ENCODE results near the gene SF3A1.

SF3A1 gene

GRCh38 chr22:30326255-30326705 lies 30.4 kb downstream of the SF3A1 start:
- Histone ChIP-seq H3K36me3 (replicated peaks; ENCODE audit: low read depth, low read length) (no peaks in the 10 kb centered on the region), H3K9ac (ENCODE audit: low read length) (peak overlapping the region; percentile 69), H2AFZ (ENCODE audit: low read depth, low read length) (peak overlapping the region; percentile 56; the same call in 1 of the 2 replicates), H3K4me2 (ENCODE audit: low read length) (peak overlapping the region; percentile 98), H3K4me1 (ENCODE audit: low read length) (peaks cover 12% of the 10 kb centered on the region), H3K27me3 (ENCODE audit: low read depth, low read length) (no peaks in the 10 kb centered on the region), H4K20me1 (ENCODE audit: insufficient read depth, low read length) (peaks cover 3% of the 10 kb centered on the region; the same call in 1 of the 2 replicates), H3K4me3 (ENCODE audit: low read length) (peak overlapping the region; percentile 87), H3K9me3 (ENCODE audit: insufficient read depth, low read length) (no peaks in the 10 kb centered on the region), H3K27ac (ENCODE audit: low read length) (no peak overlapping the region), H3K79me2 (ENCODE audit: low read length) (no peaks in the 10 kb centered on the region)
- TF ChIP-seq EZH2phosphoT487 (IDR thresholded peaks at IDR 0.05; ENCODE audit: low read depth), result no peak
- no peak for TF ChIP-seq CTCF (IDR thresholded peaks at IDR 0.05; ENCODE audit: low read depth, low read length)

DNA sequence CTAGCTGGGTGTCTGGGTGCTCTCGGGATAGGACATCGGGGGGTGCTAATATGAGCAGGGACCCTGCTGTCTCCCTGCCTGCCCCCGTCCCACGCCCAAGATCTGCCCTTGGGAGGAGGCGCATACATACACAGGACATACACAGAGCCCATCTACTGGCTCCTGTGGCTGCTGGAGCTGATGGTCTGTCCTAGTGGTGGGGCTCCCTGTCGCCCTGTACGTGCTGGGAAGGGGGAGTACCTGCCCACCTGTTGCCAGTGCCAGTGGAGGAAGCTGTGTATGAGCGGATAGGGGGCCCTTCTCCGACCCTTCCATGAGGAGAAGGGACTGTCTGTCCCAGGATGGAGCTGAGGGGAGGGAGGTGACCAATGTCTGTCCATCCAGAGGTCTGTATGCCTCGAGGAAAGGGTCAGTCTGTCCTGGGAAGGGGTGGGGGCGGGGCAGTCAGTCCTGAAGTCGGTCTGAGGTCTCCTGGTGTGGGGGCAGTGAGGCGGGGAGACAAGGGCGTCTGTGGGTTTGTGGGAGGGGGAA lies 30.9 kb downstream of the SF3A1 start:
- Histone ChIP-seq H3K9me3 (ENCODE audit: insufficient read depth, low read length) (no peaks in the 10 kb centered on the region), H3K27me3 (ENCODE audit: low read depth, low read length) (no peaks in the 10 kb centered on the region), H3K4me1 (ENCODE audit: low read length) (peaks cover 12% of the 10 kb centered on the region), H3K9ac (ENCODE audit: low read length) (peak overlapping the region; percentile 69), H3K27ac (ENCODE audit: low read length) (no peak overlapping the region), H3K4me3 (ENCODE audit: low read length) (peak overlapping the region; percentile 87), H3K4me2 (ENCODE audit: low read length) (peak overlapping the region; percentile 98), H3K36me3 (replicated peaks; ENCODE audit: low read depth, low read length) (no peaks in the 10 kb centered on the region), H2AFZ (ENCODE audit: low read depth, low read length) (no peak overlapping the region), H3K79me2 (ENCODE audit: low read length) (no peaks in the 10 kb centered on the region), H4K20me1 (ENCODE audit: insufficient read depth, low read length) (peaks cover 3% of the 10 kb centered on the region; the same call in 1 of the 2 replicates)
- TF ChIP-seq EZH2phosphoT487 (IDR thresholded peaks at IDR 0.05; ENCODE audit: low read depth) (no peak), CTCF (IDR thresholded peaks at IDR 0.05; ENCODE audit: low read depth, low read length) (no peak)

DNA sequence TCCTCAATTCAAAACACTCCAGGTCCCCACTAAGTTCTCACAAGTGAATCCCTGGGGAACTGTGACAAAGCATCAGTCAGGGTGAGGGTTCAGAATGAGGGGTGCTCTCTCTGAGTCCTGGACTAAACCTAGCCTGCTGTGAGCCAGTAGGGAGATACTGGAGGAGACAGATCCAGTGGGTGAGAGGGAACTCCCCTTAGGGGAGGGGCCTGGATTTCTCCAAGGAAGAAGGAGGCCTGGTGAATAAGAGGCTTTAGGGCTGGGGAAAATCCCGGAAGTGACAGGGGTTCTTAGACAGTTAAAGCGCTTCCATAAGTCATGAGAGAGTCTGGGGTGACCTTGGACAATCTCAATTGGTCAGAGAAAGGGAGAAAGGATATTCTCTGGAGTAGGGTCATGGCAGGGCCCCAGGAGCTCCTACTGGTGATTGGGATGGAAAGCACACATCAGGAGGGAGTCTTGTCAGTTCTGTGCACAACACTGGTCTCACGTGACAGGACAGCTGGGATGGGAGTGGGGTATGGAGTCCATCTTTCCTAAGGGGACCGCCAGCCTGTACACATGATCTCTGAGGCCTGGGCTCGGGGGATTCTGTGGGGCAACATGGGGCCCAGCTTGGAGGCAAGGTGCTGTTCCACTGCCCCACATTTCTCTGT lies 31.5 kb downstream of the SF3A1 start:
- TF ChIP-seq CTCF (IDR thresholded peaks at IDR 0.05; ENCODE audit: low read depth, low read length) (no peak), EZH2phosphoT487 (IDR thresholded peaks at IDR 0.05; ENCODE audit: low read depth) (no peak)
- Histone ChIP-seq H3K9me3 (ENCODE audit: insufficient read depth, low read length) (no peaks in the 10 kb centered on the region), H3K27ac (ENCODE audit: low read length) (no peak overlapping the region), H2AFZ (ENCODE audit: low read depth, low read length) (no peak overlapping the region), H3K27me3 (ENCODE audit: low read depth, low read length) (no peaks in the 10 kb centered on the region), H3K36me3 (replicated peaks; ENCODE audit: low read depth, low read length) (no peaks in the 10 kb centered on the region), H3K4me1 (ENCODE audit: low read length) (peaks cover 12% of the 10 kb centered on the region), H3K4me2 (ENCODE audit: low read length) (peak overlapping the region; percentile 98; the same call in 1 of the 2 replicates), H3K9ac (ENCODE audit: low read length) (no peak overlapping the region), H3K4me3 (ENCODE audit: low read length) (no peak overlapping the region), H4K20me1 (ENCODE audit: insufficient read depth, low read length) (peaks cover 3% of the 10 kb centered on the region; the same call in 1 of the 2 replicates), H3K79me2 (ENCODE audit: low read length) (no peaks in the 10 kb centered on the region)

- Histone ChIP-seq H3K27ac (ENCODE audit: low read length) (no peak overlapping the region), H3K9me3 (ENCODE audit: insufficient read depth, low read length) (no peaks in the 10 kb centered on the region), H3K27me3 (ENCODE audit: low read depth, low read length) (no peaks in the 10 kb centered on the region), H3K36me3 (replicated peaks; ENCODE audit: low read depth, low read length) (no peaks in the 10 kb centered on the region), H4K20me1 (ENCODE audit: insufficient read depth, low read length) (peaks cover 3% of the 10 kb centered on the region; the same call in 1 of the 2 replicates), H3K9ac (ENCODE audit: low read length) (no peak overlapping the region), H3K4me2 (ENCODE audit: low read length) (no peak overlapping the region), H3K4me3 (ENCODE audit: low read length) (no peak overlapping the region), H2AFZ (ENCODE audit: low read depth, low read length) (no peak overlapping the region), H3K4me1 (ENCODE audit: low read length) (peaks cover 12% of the 10 kb centered on the region), H3K79me2 (ENCODE audit: low read length) (no peaks in the 10 kb centered on the region)
- TF ChIP-seq CTCF (IDR thresholded peaks at IDR 0.05; ENCODE audit: low read depth, low read length) (no peak), EZH2phosphoT487 (IDR thresholded peaks at IDR 0.05; ENCODE audit: low read depth) (no peak)
These were observed 32.5 kb downstream of the SF3A1 start for GRCh38 chr22:30324014-30324730.

Data from OCI-LY3 (cell line).